Calu3 (cell line): ENCODE results near the gene TNF. TPM values are rescaled to one million over a fixed set of nuclear protein-coding genes. Genes with fewer than 3 reads are reported as not detected.

ENCODE experiments used
- BruUV-seq: library from RNA; stranded (reverse); fragments of 400-500 nt; replicated peaks from 2 replicates; lab custom pipeline; 2021; lab: Mats Ljungman, UMichigan
- CTCF ChIA-PET: fragments of 300-600 bp; sonication (Branson Sonifier 250); formaldehyde crosslinking; loops from one replicate; lab custom pipeline; 2022; ENCODE audit warnings: antibody characterized with exemption; lab: Charles Lee
- DNase-seq: peaks from one replicate; pipeline ENCODE4 v3.0.0; 2022
- H3K27ac Mint-ChIP-seq: one replicate; pipeline ENCODE4 v1.8.0; 2022; ENCODE audit warnings: mixed read lengths; ENCODE audit not compliant: unreplicated experiment
- H3K27me3 Mint-ChIP-seq: one replicate; pipeline ENCODE4 v1.8.0; 2022; ENCODE audit warnings: mixed read lengths; ENCODE audit not compliant: unreplicated experiment
- H3K36me3 Mint-ChIP-seq: one replicate; pipeline ENCODE4 v1.8.0; 2022; ENCODE audit warnings: mild to moderate bottlenecking, moderate library complexity, mixed read lengths; ENCODE audit not compliant: insufficient read depth, unreplicated experiment
- H3K4me1 Mint-ChIP-seq: one replicate; pipeline ENCODE4 v1.8.0; 2022; ENCODE audit warnings: mild to moderate bottlenecking, low read depth, mixed read lengths; ENCODE audit not compliant: unreplicated experiment
- H3K4me3 Mint-ChIP-seq: one replicate; pipeline ENCODE4 v1.8.0; 2022; ENCODE audit warnings: mild to moderate bottlenecking, low read depth, moderate library complexity, mixed read lengths; ENCODE audit not compliant: unreplicated experiment
- H3K9me3 Mint-ChIP-seq: one replicate; pipeline ENCODE4 v1.8.0; 2022; ENCODE audit warnings: low read depth, mixed read lengths; ENCODE audit not compliant: unreplicated experiment
- CTCF ChIP-seq: fragments of 200-600 bp; IDR thresholded peaks from one replicate; pipeline ENCODE4 v1.8.0; 2022; ENCODE audit warnings: antibody characterized with exemption; ENCODE audit not compliant: unreplicated experiment
- intact Hi-C: fragments of 100-400 bp; cut with micrococcal nuclease; formaldehyde crosslinking; loops from one replicate; pipeline ENCODE4 v1.10.0; 2022; ENCODE audit not compliant: unreplicated experiment
- total RNA-seq: library from RNA; stranded (reverse); gene quantifications from 2 replicates; pipeline ENCODE4 v1.2.3, GENCODE V29; 2022

TNF gene
- total RNA-seq, 1 experiment from 2014 or later: 0.68 TPM

GRCh38 chr6:31535538-31536324 is 39.6 kb upstream of the TNF start:
- Mint-ChIP-seq H3K36me3 (peaks cover 100% of the 10 kb centered on the region), H3K27me3 (no peaks in the 10 kb centered on the region), H3K27ac (peak overlapping the region; percentile 48), H3K4me1 (peaks cover 49% of the 10 kb centered on the region), H3K4me3 (no peak overlapping the region), H3K9me3 (no peaks in the 10 kb centered on the region)
- no peak for TF ChIP-seq CTCF
- BruUV-seq: no TSS peak
- CTCF ChIA-PET: interaction anchor here (0.6 to 1.2 kb wide), 2 partner anchors 11 to 375 kb away, joined by 3 to 4 read pairs; no protein-coding TSS in a partner anchor
- intact Hi-C loops: no loop called here
- no peak for DNase-seq

GRCh38 chr6:31538805-31539400 is 36.5 kb upstream of the TNF start:
- CTCF ChIA-PET: interaction anchor here (1.5 kb wide), 1 partner anchor 44 kb away, joined by 4 read pairs; no protein-coding TSS in a partner anchor
- intact Hi-C loops: no loop called here
- Mint-ChIP-seq H3K9me3 (no peaks in the 10 kb centered on the region), H3K27ac (peak overlapping the region; percentile 88), H3K27me3 (no peaks in the 10 kb centered on the region), H3K4me1 (peaks cover 41% of the 10 kb centered on the region), H3K36me3 (peaks cover 90% of the 10 kb centered on the region), H3K4me3 (peak overlapping the region; percentile 70)
- TF ChIP-seq CTCF: no peak
- DNase-seq: no peak
- no TSS peak for BruUV-seq

- intact Hi-C loops: loop anchor here (1.0 kb wide), 2 partner anchors 43 to 47 kb away; no protein-coding TSS in a partner anchor
Observed at GRCh38 chr6:31540640-31541039, 34.7 kb upstream of the TNF start.

More at GRCh38 chr6:31540640-31541039, 34.7 kb upstream of the TNF start:
- no peaks in the 10 kb centered on the region for H3K9me3 Mint-ChIP-seq
- peak overlapping the region; percentile 70 for H3K4me3 Mint-ChIP-seq
- H3K27me3 Mint-ChIP-seq: no peaks in the 10 kb centered on the region
- H3K36me3 Mint-ChIP-seq: peaks cover 72% of the 10 kb centered on the region
- CTCF ChIA-PET: interaction anchor here (1.0 to 3.3 kb wide), 9 partner anchors 11 to 197 kb away, joined by 3 to 16 read pairs (median 7); partner anchors contain the start of genes MCCD1 and MICB
- no peak for DNase-seq
- no peak for TF ChIP-seq CTCF
- peak overlapping the region; percentile 88 for H3K27ac Mint-ChIP-seq
- peaks cover 36% of the 10 kb centered on the region for H3K4me1 Mint-ChIP-seq
- BruUV-seq: no TSS peak
